ENCODE measurements around the gene CUL2.
"Not testable (repeated sequence)": the region's sequence is repeated elsewhere in the genome, so short reads cannot be mapped to it uniquely, and the experiment has no call there.

- TF ChIP-seq, protein P1, sequence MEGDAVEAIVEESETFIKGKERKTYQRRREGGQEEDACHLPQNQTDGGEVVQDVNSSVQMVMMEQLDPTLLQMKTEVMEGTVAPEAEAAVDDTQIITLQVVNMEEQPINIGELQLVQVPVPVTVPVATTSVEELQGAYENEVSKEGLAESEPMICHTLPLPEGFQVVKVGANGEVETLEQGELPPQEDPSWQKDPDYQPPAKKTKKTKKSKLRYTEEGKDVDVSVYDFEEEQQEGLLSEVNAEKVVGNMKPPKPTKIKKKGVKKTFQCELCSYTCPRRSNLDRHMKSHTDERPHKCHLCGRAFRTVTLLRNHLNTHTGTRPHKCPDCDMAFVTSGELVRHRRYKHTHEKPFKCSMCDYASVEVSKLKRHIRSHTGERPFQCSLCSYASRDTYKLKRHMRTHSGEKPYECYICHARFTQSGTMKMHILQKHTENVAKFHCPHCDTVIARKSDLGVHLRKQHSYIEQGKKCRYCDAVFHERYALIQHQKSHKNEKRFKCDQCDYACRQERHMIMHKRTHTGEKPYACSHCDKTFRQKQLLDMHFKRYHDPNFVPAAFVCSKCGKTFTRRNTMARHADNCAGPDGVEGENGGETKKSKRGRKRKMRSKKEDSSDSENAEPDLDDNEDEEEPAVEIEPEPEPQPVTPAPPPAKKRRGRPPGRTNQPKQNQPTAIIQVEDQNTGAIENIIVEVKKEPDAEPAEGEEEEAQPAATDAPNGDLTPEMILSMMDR (IDR thresholded peaks at IDR 0.05 in 2 of 3, conservative IDR thresholded peaks at IDR 0.05 in 1 of 3; ENCODE audit: control insufficient read depth in 2 of 3, extremely low read depth in 1 of 3, insufficient read depth in 1 of 3, low read depth in 3 of 3, low read length in 3 of 3): not testable (repeated sequence)
- TF ChIP-seq MEF2A (IDR thresholded peaks at IDR 0.05; ENCODE audit: insufficient read depth, low read depth, low read length); E2F4 (IDR thresholded peaks at IDR 0.05; ENCODE audit: low read depth, low read length); EZH2 (IDR thresholded peaks at IDR 0.05; ENCODE audit: borderline replicate concordance, control insufficient read depth, low read depth, low read length); POLR2A (IDR thresholded peaks at IDR 0.05; ENCODE audit: low read depth, low read length); RELA (IDR thresholded peaks at IDR 0.05; ENCODE audit: borderline replicate concordance, partially characterized antibody); EP300 (IDR thresholded peaks at IDR 0.05; ENCODE audit: borderline replicate concordance in 1 of 2, control insufficient read depth in 1 of 2, low read depth in 2 of 2, low read length in 2 of 2); FOXK2 (IDR thresholded peaks at IDR 0.05); CBX3 (IDR thresholded peaks at IDR 0.05; ENCODE audit: borderline replicate concordance, low read depth): not testable (repeated sequence)
Observed at GRCh38 chr10:34971606-34972334, 118.4 kb downstream of the CUL2 start.

Measured in GM12878 (cell line).